ENCODE data around the gene CCDC175. TPM values are rescaled to one million over a fixed set of nuclear protein-coding genes. Genes with fewer than 3 reads are reported as not detected.

CCDC175 gene
- polyA plus RNA-seq (2012; ENCODE audit: low read depth, missing spikeins) = not detected

DNA sequence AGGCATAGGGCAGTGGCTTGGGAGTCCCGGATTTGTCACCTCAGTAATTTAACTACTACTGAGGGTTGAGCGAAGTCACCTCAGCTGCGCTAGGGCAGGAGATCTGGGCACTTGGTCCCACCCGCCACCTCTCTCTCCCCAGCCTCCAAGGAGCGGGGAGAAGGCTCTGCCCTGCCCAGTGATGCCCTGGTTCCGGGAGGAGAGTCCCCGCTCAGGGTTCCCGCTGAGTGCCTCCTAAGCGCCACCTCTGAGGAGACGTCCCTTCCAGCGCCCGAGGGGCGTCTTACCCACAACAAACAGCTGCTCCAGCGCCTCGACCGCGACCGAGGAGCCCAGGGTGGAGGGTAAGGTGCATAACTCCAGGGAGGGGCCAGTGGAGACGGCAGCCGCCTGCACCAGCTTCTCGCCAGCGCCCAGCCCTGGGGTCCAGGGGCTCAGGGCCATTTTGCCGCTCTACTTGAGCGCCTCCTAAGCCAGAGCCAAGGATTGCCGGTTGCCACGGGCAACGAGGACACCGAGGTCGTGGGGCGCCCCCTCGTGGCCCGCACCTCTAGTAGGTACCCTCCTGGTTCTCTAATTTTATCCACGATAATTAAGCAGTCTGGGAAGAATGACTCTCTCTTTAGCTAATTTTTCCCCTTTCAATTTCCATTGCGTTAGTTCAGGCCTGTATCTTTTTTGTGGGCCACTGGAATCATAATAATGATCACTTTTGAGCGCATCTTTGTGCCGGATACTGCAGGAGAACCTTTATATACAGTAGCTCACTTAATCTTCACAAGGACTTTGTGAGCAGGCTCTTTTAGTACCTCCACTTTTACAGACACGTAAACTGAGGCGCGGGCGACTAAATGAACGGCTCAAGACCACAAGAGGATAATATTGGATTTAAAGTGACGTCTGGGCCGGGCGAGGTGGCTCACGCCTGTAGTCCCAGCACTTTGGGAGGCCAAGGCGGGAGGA lies at the start of gene CCDC175:
CCDC175 (minus strand) TSS at position 481 of the 963 bp plus-strand sequence; CDS start at position 444, 37 bp downstream.
- TF ChIP-seq POLR2A (IDR thresholded peaks at IDR 0.05; ENCODE audit: low read depth, low read length) (no peak), POLR2AphosphoS5 (IDR thresholded peaks at IDR 0.05; ENCODE audit: low read depth, low read length) (no peak), SPI1 (IDR thresholded peaks at IDR 0.05; ENCODE audit: low read depth, low read length) (no peak), POU2F2 (IDR thresholded peaks at IDR 0.05; ENCODE audit: low read depth, low read length) (0 out of 2 replicates have a peak, but pooled peaks have one; percentile 34), TAF1 (IDR thresholded peaks at IDR 0.05; ENCODE audit: low read depth, low read length) (no peak), PAX5 (IDR thresholded peaks at IDR 0.05; ENCODE audit: insufficient read depth, low read length, severe bottlenecking) (no peak)
- peak; percentile 87 for FAIRE-seq
- DNase-seq (ENCODE audit: insufficient read length, low spot score) = peak; percentile 76

DNA sequence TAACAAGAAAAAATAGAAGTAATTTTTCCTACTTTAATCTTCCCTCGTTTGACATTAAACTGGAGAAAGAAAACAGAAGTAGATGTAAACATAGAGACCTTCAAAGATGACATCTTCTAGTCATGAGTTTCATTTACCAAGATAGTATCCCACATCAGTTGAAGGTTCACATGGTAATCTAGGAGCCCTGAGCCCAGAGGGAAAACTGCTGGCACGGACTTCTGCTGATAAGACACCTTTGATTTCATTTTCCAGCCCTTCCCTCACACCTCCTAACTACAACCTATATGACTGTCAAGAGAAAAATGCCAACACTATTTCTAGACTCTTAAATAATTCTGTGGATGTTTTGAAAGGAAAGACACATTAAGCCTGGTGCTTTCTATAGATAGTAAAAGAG lies 46.0 kb upstream of the CCDC175 start:
- FAIRE-seq = no peak
- no peak for DNase-seq (ENCODE audit: insufficient read length, low spot score)
- TF ChIP-seq POLR2A (IDR thresholded peaks at IDR 0.05; ENCODE audit: low read depth, low read length) (no peak), PAX5 (IDR thresholded peaks at IDR 0.05; ENCODE audit: insufficient read depth, low read length, severe bottlenecking) (no peak), SPI1 (IDR thresholded peaks at IDR 0.05; ENCODE audit: low read depth, low read length) (no peak), POLR2AphosphoS5 (IDR thresholded peaks at IDR 0.05; ENCODE audit: low read depth, low read length) (no peak), POU2F2 (IDR thresholded peaks at IDR 0.05; ENCODE audit: low read depth, low read length) (no peak), TAF1 (IDR thresholded peaks at IDR 0.05; ENCODE audit: low read depth, low read length) (no peak)

DNA sequence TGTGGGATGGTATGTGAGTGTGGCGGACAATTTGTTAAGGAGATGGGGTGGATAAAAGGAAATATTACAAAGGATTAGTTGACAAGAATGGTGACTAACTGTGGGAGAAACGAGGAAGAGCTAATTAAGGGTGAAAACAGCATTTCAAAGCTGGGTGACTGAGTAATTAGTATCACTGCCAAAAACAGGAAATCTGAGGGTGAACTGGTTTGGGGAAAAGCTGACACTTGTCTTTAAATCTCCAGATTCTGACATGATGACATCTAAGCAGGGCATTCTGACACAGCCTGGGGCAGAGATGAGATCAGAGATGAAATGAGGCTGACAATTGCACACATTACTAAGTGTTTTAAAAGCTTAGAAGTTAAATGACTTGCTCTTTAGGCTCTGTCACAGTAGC lies 42.4 kb upstream of the CCDC175 start:
- TF ChIP-seq SPI1 (IDR thresholded peaks at IDR 0.05; ENCODE audit: low read depth, low read length) = no peak
- TF ChIP-seq POLR2A (IDR thresholded peaks at IDR 0.05; ENCODE audit: low read depth, low read length) = no peak
- no peak for TF ChIP-seq POU2F2 (IDR thresholded peaks at IDR 0.05; ENCODE audit: low read depth, low read length)
- TF ChIP-seq PAX5 (IDR thresholded peaks at IDR 0.05; ENCODE audit: insufficient read depth, low read length, severe bottlenecking) = no peak
- TF ChIP-seq POLR2AphosphoS5 (IDR thresholded peaks at IDR 0.05; ENCODE audit: low read depth, low read length) = no peak
- TF ChIP-seq TAF1 (IDR thresholded peaks at IDR 0.05; ENCODE audit: low read depth, low read length) = no peak
- FAIRE-seq (no peak), DNase-seq (ENCODE audit: insufficient read length, low spot score) (no peak)

GRCh38 chr14:59601056-59601455 lies 24.4 kb upstream of the CCDC175 start:
- DNase-seq (ENCODE audit: insufficient read length, low spot score) (no peak), FAIRE-seq (no peak)
- TF ChIP-seq SPI1 (IDR thresholded peaks at IDR 0.05; ENCODE audit: low read depth, low read length) (no peak), POU2F2 (IDR thresholded peaks at IDR 0.05; ENCODE audit: low read depth, low read length) (no peak), POLR2AphosphoS5 (IDR thresholded peaks at IDR 0.05; ENCODE audit: low read depth, low read length) (no peak), TAF1 (IDR thresholded peaks at IDR 0.05; ENCODE audit: low read depth, low read length) (no peak), PAX5 (IDR thresholded peaks at IDR 0.05; ENCODE audit: insufficient read depth, low read length, severe bottlenecking) (no peak), POLR2A (IDR thresholded peaks at IDR 0.05; ENCODE audit: low read depth, low read length) (no peak)

GRCh38 chr14:59600211-59600945 lies 23.8 kb upstream of the CCDC175 start:
- TF ChIP-seq POU2F2 (IDR thresholded peaks at IDR 0.05; ENCODE audit: low read depth, low read length) (no peak), TAF1 (IDR thresholded peaks at IDR 0.05; ENCODE audit: low read depth, low read length) (no peak), POLR2AphosphoS5 (IDR thresholded peaks at IDR 0.05; ENCODE audit: low read depth, low read length) (no peak), SPI1 (IDR thresholded peaks at IDR 0.05; ENCODE audit: low read depth, low read length) (no peak), POLR2A (IDR thresholded peaks at IDR 0.05; ENCODE audit: low read depth, low read length) (no peak), PAX5 (IDR thresholded peaks at IDR 0.05; ENCODE audit: insufficient read depth, low read length, severe bottlenecking) (no peak)
- FAIRE-seq (no peak), DNase-seq (ENCODE audit: insufficient read length, low spot score) (no peak)

GRCh38 chr14:59595071-59595470 lies 18.5 kb upstream of the CCDC175 start:
- no peak for FAIRE-seq
- TF ChIP-seq TAF1 (IDR thresholded peaks at IDR 0.05; ENCODE audit: low read depth, low read length) (no peak), PAX5 (IDR thresholded peaks at IDR 0.05; ENCODE audit: insufficient read depth, low read length, severe bottlenecking) (no peak), POLR2AphosphoS5 (IDR thresholded peaks at IDR 0.05; ENCODE audit: low read depth, low read length) (no peak), SPI1 (IDR thresholded peaks at IDR 0.05; ENCODE audit: low read depth, low read length) (no peak), POLR2A (IDR thresholded peaks at IDR 0.05; ENCODE audit: low read depth, low read length) (no peak), POU2F2 (IDR thresholded peaks at IDR 0.05; ENCODE audit: low read depth, low read length) (no peak)

GRCh38 chr14:59591641-59592370 lies 15.2 kb upstream of the CCDC175 start:
- DNase-seq (ENCODE audit: insufficient read length, low spot score) (no peak), FAIRE-seq (no peak)
- TF ChIP-seq POU2F2 (IDR thresholded peaks at IDR 0.05; ENCODE audit: low read depth, low read length) = no peak
- no peak for TF ChIP-seq SPI1 (IDR thresholded peaks at IDR 0.05; ENCODE audit: low read depth, low read length)
- TF ChIP-seq POLR2A (IDR thresholded peaks at IDR 0.05; ENCODE audit: low read depth, low read length) = no peak

More at GRCh38 chr14:59595071-59595470, 18.5 kb upstream of the CCDC175 start:
- DNase-seq (ENCODE audit: insufficient read length, low spot score) = no peak

DNA sequence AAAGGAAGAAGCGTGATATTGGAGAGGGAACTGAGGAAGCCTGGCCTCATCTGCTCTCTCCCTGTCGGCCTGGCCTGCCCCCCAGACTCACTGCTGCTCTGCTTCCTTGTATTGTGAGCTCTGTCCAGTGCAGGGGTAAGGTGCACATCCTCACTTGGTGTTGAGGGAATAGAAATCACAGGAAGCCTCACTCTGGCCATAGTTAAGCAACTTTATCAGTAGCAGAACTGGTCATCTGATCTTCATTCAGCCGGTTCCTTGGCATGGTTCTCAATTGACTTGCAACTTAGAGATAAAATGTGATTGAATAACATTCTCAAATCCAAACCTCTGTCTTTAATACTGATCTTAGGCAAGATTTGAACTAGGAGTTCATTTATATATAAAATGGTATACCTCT lies 11.5 kb upstream of the CCDC175 start:
- FAIRE-seq (no peak), DNase-seq (ENCODE audit: insufficient read length, low spot score) (no peak)
- TF ChIP-seq TAF1 (IDR thresholded peaks at IDR 0.05; ENCODE audit: low read depth, low read length) (no peak), POLR2AphosphoS5 (IDR thresholded peaks at IDR 0.05; ENCODE audit: low read depth, low read length) (no peak), POLR2A (IDR thresholded peaks at IDR 0.05; ENCODE audit: low read depth, low read length) (no peak), PAX5 (IDR thresholded peaks at IDR 0.05; ENCODE audit: insufficient read depth, low read length, severe bottlenecking) (no peak), SPI1 (IDR thresholded peaks at IDR 0.05; ENCODE audit: low read depth, low read length) (no peak), POU2F2 (IDR thresholded peaks at IDR 0.05; ENCODE audit: low read depth, low read length) (no peak)

Data from GM12891 (cell line).